Activated T-helper 1 cell treated with anti-CD3 and anti-CD28 coated beads, Interleukin-12 subunit alpha, Interleukin-12 subunit beta, Interleukin-2, Interleukin-4 antibody, amounts not matched to agents 30 ng/mL and 10 ng/mL and 1 ng/mL, durations not matched to agents 14 hours and 24 hours and 36 hours (primary cell): ENCODE results near the gene NAAA. TPM values are rescaled to one million over a fixed set of nuclear protein-coding genes. Genes with fewer than 3 reads are reported as not detected.

Experiments
- DNase-seq: peaks from one replicate; pipeline ENCODE4 v3.0.0; 2021; ENCODE audit warnings: low spot score
- H3K27ac Mint-ChIP-seq: one replicate; pipeline ENCODE4 v1.8.0; 2021; ENCODE audit warnings: mild to moderate bottlenecking, mixed read lengths
- H3K27me3 Mint-ChIP-seq: one replicate; pipeline ENCODE4 v1.8.0; 2022; ENCODE audit warnings: mild to moderate bottlenecking, moderate library complexity, mixed read lengths; ENCODE audit not compliant: insufficient read depth
- H3K36me3 Mint-ChIP-seq: one replicate; pipeline ENCODE4 v1.8.0; 2021; ENCODE audit warnings: low read depth, mixed read lengths
- H3K4me1 Mint-ChIP-seq: one replicate; pipeline ENCODE4 v1.8.0; 2021; ENCODE audit warnings: low read depth, mixed read lengths
- H3K4me3 Mint-ChIP-seq: one replicate; pipeline ENCODE4 v1.8.0; 2021; ENCODE audit warnings: mild to moderate bottlenecking, moderate library complexity, mixed read lengths
- H3K9me3 Mint-ChIP-seq: one replicate; pipeline ENCODE4 v1.8.0; 2021; ENCODE audit warnings: mixed read lengths
- intact Hi-C: fragments of 100-400 bp; cut with micrococcal nuclease; formaldehyde crosslinking; loops from one replicate; pipeline ENCODE4 v1.15.1; 2024
- total RNA-seq: library from RNA; stranded (reverse); gene quantifications from 2 replicates; pipeline ENCODE4 v1.2.3, GENCODE V29; 2022

Gene NAAA
- total RNA-seq, 1 donor from 2014 or later, result 31.3 TPM

DNA sequence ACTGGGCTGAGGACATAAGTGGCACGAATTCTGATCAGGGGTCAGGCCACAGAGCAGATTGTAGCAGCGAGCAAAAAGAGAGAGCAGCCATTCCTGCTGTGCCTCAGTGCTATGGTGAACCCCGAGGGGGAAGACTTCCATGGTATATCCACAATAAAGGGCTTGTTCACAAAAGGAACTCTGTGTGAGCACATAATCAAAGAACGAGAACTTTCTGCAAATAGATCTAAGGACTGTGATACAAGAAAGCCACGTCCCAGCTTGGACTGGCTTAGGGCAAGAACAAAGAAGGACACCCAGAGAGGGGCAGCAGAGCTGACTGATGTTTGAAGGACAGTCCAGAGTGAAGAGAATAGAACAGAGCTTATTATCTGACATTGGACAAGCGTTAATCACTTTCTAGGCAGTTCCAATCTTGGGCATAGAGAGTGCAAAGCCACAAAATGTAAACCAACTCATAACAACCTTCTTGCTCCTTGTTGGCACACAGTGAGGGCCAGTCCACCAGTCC, 62.5 kb downstream of the NAAA start:
- H3K4me1 Mint-ChIP-seq, result no peaks in the 10 kb centered on the region
- no peaks in the 10 kb centered on the region for H3K36me3 Mint-ChIP-seq
- H3K4me3 Mint-ChIP-seq, result no peak overlapping the region
- intact Hi-C loops, result no loop called here
- H3K9me3 Mint-ChIP-seq, result no peaks in the 10 kb centered on the region
- peaks cover 13% of the 10 kb centered on the region for H3K27me3 Mint-ChIP-seq
- DNase-seq, result no peak
- H3K27ac Mint-ChIP-seq, result no peak overlapping the region

DNA sequence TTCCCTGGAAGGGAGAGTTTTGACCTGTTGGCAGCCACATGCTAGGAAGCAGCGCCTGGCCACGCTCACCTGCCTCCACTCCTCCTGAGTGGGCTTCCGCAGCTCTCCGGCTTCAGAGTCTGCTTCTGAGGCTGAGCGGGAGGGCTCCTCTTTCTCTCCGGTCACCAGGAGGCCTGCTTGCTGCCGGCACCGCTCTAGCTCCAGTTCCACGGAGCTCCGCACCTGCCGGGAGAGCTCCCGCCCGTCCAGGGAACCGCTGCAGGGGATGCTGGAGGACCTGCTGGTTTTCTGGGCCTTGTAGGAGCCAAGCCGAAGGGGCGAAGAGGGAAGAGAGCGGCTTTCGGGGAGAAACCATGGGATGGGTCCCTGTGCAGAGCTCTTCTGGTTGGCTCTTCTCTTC, 64.6 kb downstream of the NAAA start:
- intact Hi-C loops, result no loop called here
- Mint-ChIP-seq H3K4me1 (no peaks in the 10 kb centered on the region), H3K27ac (no peak overlapping the region), H3K9me3 (no peaks in the 10 kb centered on the region), H3K27me3 (peaks cover 13% of the 10 kb centered on the region), H3K36me3 (no peaks in the 10 kb centered on the region), H3K4me3 (no peak overlapping the region)
- no peak for DNase-seq

DNA sequence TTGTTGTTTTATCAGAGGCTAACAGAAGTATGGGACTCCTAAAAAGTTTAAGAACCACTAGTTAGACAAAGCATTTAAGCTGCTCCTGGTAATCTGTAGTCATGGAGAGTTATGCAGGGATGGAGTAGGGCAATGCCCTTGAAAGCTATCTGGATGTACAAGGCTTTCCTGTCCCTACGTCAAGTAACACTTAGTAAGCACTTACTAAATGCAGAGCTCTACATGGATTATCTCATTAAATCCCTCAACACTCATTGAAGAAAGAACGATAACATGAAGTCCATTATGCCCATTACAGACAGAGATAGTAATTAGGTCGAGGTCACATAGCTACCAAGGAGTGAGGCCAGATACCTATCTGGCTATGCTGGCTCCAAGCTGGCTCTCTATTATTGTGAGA, 71.7 kb downstream of the NAAA start:
- no peaks in the 10 kb centered on the region for H3K36me3 Mint-ChIP-seq
- H3K4me3 Mint-ChIP-seq, result no peak overlapping the region

DNA sequence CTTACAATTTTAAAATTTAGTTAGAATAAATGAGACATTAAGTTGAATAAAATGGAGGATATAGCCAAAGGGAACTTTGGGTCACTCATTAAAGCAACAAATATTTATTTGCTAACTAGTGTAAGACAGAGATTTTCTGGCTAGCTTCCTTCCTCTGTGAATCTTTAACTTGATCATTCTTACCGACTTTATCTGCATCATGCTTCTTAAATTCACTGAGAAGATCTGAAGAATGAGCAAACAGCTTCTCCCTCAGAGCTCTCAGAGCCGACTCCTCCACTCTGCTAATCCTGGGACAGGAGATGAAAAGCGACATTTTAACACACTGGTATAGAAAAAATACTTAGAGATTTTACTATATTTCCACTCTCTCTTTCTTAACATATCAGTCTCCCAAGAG, 73.7 kb downstream of the NAAA start:
- Mint-ChIP-seq H3K36me3 (no peaks in the 10 kb centered on the region), H3K27ac (no peak overlapping the region), H3K4me1 (no peaks in the 10 kb centered on the region), H3K4me3 (no peak overlapping the region), H3K9me3 (no peaks in the 10 kb centered on the region), H3K27me3 (peaks cover 4% of the 10 kb centered on the region)
- intact Hi-C loops, result no loop called here
- no peak for DNase-seq

More for the DNA sequence above, 71.7 kb downstream of the NAAA start:
- no peaks in the 10 kb centered on the region for H3K9me3 Mint-ChIP-seq
- H3K27me3 Mint-ChIP-seq, result peaks cover 4% of the 10 kb centered on the region
- no peak for DNase-seq
- no peaks in the 10 kb centered on the region for H3K4me1 Mint-ChIP-seq
- intact Hi-C loops, result no loop called here
- H3K27ac Mint-ChIP-seq, result no peak overlapping the region

Other genes with a start within 250 kb of the NAAA start
- 44.5 and 48.6 TPM in 2 replicates for gene USO1, start 216.4 kb downstream of the NAAA start, total RNA-seq
- not detected in 2 replicates for gene PPEF2, start 38.6 kb downstream of the NAAA start, total RNA-seq
- gene SDAD1, start 49.9 kb upstream of the NAAA start, total RNA-seq, result 69.9 and 72.7 TPM in 2 replicates
- gene CXCL9, start 66.5 kb upstream of the NAAA start, total RNA-seq, result 0.10 TPM in 2 replicates
- 6.5 and 6.6 TPM in 2 replicates for gene CXCL10, start 82.5 kb upstream of the NAAA start, total RNA-seq
- gene CXCL11, start 95.1 kb upstream of the NAAA start, total RNA-seq, result not detected in 2 replicates
- gene ART3, start 133.7 kb upstream of the NAAA start, total RNA-seq, result 0.47 and 0.49 TPM in 2 replicates
- 70.6 and 75.1 TPM in 2 replicates for gene NUP54, start 207.4 kb upstream of the NAAA start, total RNA-seq